ENCODE measurements around the gene C3orf80.
"Not testable (repeated sequence)": the region's sequence is repeated elsewhere in the genome, so short reads cannot be mapped to it uniquely, and the experiment has no call there.

The C3orf80 gene

GRCh38 chr3:160224256-160224655, 966 bp upstream of the C3orf80 start:
- ChIA-PET CTCF (interaction anchor here (1.0 to 1.4 kb wide), 4 partner anchors 11 to 28 kb away, joined by 3 to 5 read pairs (median 4); no protein-coding TSS in a partner anchor), POLR2A (no interaction called here)
- DNase-seq (ENCODE audit: extremely low spot score), result no peak
- no peak for TF ChIP-seq CTCF (IDR thresholded peaks at IDR 0.05; ENCODE audit: control extremely low read depth, extremely low read depth, low read depth, missing control alignments)

GRCh38 chr3:160224811-160225175, 429 bp upstream of the C3orf80 start:
- CTCF ChIA-PET, result interaction anchor here (0.9 to 1.4 kb wide), 9 partner anchors 10 to 192 kb away, joined by 3 to 5 read pairs (median 3); no protein-coding TSS in a partner anchor
- POLR2A ChIA-PET, result no interaction called here

GRCh38 chr3:160226026-160226907, 1.0 kb downstream of the C3orf80 start:
- peak; percentile 40 for DNase-seq (ENCODE audit: extremely low spot score)
- TF ChIP-seq CTCF (IDR thresholded peaks at IDR 0.05; ENCODE audit: control extremely low read depth, extremely low read depth, low read depth, missing control alignments), result no peak
- CTCF ChIA-PET, result interaction anchor here (0.7 to 1.9 kb wide), 8 partner anchors 12 to 194 kb away, joined by 3 to 4 read pairs (median 3); no protein-coding TSS in a partner anchor
- POLR2A ChIA-PET, result no interaction called here

More at GRCh38 chr3:160224811-160225175, 429 bp upstream of the C3orf80 start:
- no peak for DNase-seq (ENCODE audit: extremely low spot score)
- TF ChIP-seq CTCF (IDR thresholded peaks at IDR 0.05; ENCODE audit: control extremely low read depth, extremely low read depth, low read depth, missing control alignments), result no peak

GRCh38 chr3:160227419-160227818, 2.2 kb downstream of the C3orf80 start:
- no peak for DNase-seq (ENCODE audit: extremely low spot score)
- POLR2A ChIA-PET, result no interaction called here
- no peak for TF ChIP-seq CTCF (IDR thresholded peaks at IDR 0.05; ENCODE audit: control extremely low read depth, extremely low read depth, low read depth, missing control alignments)
- CTCF ChIA-PET, result interaction anchor here (1.9 kb wide), 1 partner anchor 16 kb away, joined by 4 read pairs; no protein-coding TSS in a partner anchor

GRCh38 chr3:160232014-160232413, 6.8 kb downstream of the C3orf80 start:
- CTCF ChIA-PET, result no interaction called here
- DNase-seq (ENCODE audit: extremely low spot score), result no peak

GRCh38 chr3:160240719-160241118, 15.5 kb downstream of the C3orf80 start:
- DNase-seq (ENCODE audit: extremely low spot score); POLR2A ChIA-PET: not testable (repeated sequence)
- CTCF ChIA-PET, result interaction anchor here (1.6 kb wide), 1 partner anchor 31 kb away, joined by 4 read pairs; no protein-coding TSS in a partner anchor

More at GRCh38 chr3:160232014-160232413, 6.8 kb downstream of the C3orf80 start:
- TF ChIP-seq CTCF (IDR thresholded peaks at IDR 0.05; ENCODE audit: control extremely low read depth, extremely low read depth, low read depth, missing control alignments), result no peak
- POLR2A ChIA-PET, result no interaction called here

- POLR2A ChIA-PET, result no interaction called here
- CTCF ChIA-PET, result no interaction called here
- TF ChIP-seq CTCF (IDR thresholded peaks at IDR 0.05; ENCODE audit: control extremely low read depth, extremely low read depth, low read depth, missing control alignments), result no peak
- DNase-seq (ENCODE audit: extremely low spot score), result no peak
These were observed 20.1 kb downstream of the C3orf80 start for GRCh38 chr3:160245261-160245800.
